Stomach smooth muscle (tissue), 2 donors: ENCODE measurements around the gene TSR3.
A peak's percentile ranks its signal among the peaks of the same experiment; 100 is the strongest.

Source experiments
- H3K27ac ChIP-seq: one replicate; pipeline ENCODE4 v1.7.0; 2013; ENCODE audit warnings: mild to moderate bottlenecking, low read length, inconsistent platforms
- H3K27me3 ChIP-seq, 2 donors: one replicate each; pipeline ENCODE4 v1.7.0; 2013; ENCODE audit warnings: low read length in 2 of 2; ENCODE audit not compliant: insufficient read depth in 2 of 2, control insufficient read depth in 1 of 2
- H3K36me3 ChIP-seq, 2 donors: one replicate each; pipeline ENCODE4 v1.7.0; 2013; ENCODE audit warnings: low read length in 2 of 2; ENCODE audit not compliant: control insufficient read depth in 2 of 2, insufficient read depth in 2 of 2
- H3K4me1 ChIP-seq: one replicate; pipeline ENCODE4 v1.7.0; 2013; ENCODE audit warnings: low read length; ENCODE audit not compliant: control insufficient read depth, insufficient read depth
- H3K4me3 ChIP-seq, 2 donors: one replicate each; pipeline ENCODE4 v1.7.0; 2013; ENCODE audit warnings: low read length in 2 of 2
- H3K9ac ChIP-seq, 2 donors: one replicate each; pipeline ENCODE4 v1.7.0; 2013; ENCODE audit warnings: low read length in 2 of 2, mild to moderate bottlenecking in 1 of 2
- H3K9me3 ChIP-seq, 2 donors: one replicate each; pipeline ENCODE4 v1.7.0; 2013; ENCODE audit warnings: low read length in 2 of 2; ENCODE audit not compliant: control insufficient read depth in 2 of 2
- donor health status: healthy.
- donor health status: Pancreatic carcinoma.

The TSR3 gene

GRCh38 chr16:1390239-1390779 is 38.6 kb upstream of the TSR3 start:
- Histone ChIP-seq H3K9ac (no peak overlapping the region), H3K4me1 (no peaks in the 10 kb centered on the region), H3K4me3 (no peak overlapping the region), H3K27me3 (no peaks in the 10 kb centered on the region), H3K36me3 (peaks cover 11 to 22% of the 10 kb centered on the region in 2 donors), H3K27ac (no peak overlapping the region), H3K9me3 (no peaks in the 10 kb centered on the region)

DNA sequence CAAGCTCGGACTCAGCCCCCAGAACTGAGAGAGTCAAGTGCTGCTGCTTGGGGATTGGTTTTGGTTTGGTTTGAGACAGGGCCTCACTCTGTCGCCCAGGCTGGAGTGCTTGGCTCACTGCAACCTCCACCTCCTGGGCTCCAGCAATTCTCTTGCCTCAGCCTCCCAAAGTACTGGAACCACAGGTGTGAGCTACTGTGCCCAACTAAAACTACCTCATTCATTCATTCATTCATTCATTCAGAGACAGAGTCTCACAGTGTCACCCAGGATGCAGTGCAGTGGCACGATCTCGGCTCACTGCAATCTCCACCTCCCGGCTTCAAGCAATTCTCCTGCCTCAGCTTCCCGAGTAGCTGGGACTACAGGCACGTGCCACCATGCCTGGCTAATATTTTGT is 38.1 kb upstream of the TSR3 start:
- H3K4me1 ChIP-seq: no peaks in the 10 kb centered on the region
- no peak overlapping the region for H3K9ac ChIP-seq
- H3K27me3 ChIP-seq: no peaks in the 10 kb centered on the region
- H3K36me3 ChIP-seq: peaks cover 11 to 22% of the 10 kb centered on the region in 2 donors
- H3K4me3 ChIP-seq: no peak overlapping the region
- no peaks in the 10 kb centered on the region for H3K9me3 ChIP-seq
- H3K27ac ChIP-seq: no peak overlapping the region

GRCh38 chr16:1387331-1387730 is 35.7 kb upstream of the TSR3 start:
- Histone ChIP-seq H3K9me3 (no peaks in the 10 kb centered on the region), H3K27me3 (no peaks in the 10 kb centered on the region), H3K4me3 (no peak overlapping the region), H3K27ac (no peak overlapping the region), H3K9ac (no peak overlapping the region), H3K36me3 (peaks cover 0 to 9% of the 10 kb centered on the region in 2 donors), H3K4me1 (no peaks in the 10 kb centered on the region)

GRCh38 chr16:1385232-1385631 is 33.6 kb upstream of the TSR3 start:
- no peak overlapping the region for H3K9ac ChIP-seq
- peaks cover 3 to 7% of the 10 kb centered on the region in 2 donors for H3K36me3 ChIP-seq
- H3K9me3 ChIP-seq: no peaks in the 10 kb centered on the region

DNA sequence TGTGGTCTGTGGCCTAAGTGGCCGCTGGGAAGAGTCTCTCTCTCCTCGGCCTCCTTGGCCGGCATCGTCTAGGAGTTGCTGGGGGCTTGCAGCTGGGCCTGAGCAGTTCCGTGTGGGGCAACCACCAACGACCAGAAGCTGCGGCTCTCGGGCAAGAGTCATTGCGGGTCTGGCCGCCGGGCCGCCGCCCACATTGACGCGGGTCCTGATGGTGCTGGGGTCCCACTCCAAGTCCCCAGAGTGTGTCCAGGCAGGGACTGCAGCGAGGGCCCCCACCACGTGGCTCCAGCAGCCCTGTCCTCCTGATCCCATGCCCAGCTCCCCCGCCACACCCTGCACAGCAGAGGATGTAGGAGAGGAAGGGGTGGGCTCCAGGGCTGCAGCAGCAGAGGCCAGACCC is 31.9 kb upstream of the TSR3 start:
- peaks cover 3 to 6% of the 10 kb centered on the region in 2 donors for H3K36me3 ChIP-seq
- H3K27ac ChIP-seq: no peak overlapping the region
- H3K9me3 ChIP-seq: no peaks in the 10 kb centered on the region
- no peak overlapping the region for H3K9ac ChIP-seq
- H3K4me3 ChIP-seq: no peak overlapping the region
- H3K27me3 ChIP-seq: no peaks in the 10 kb centered on the region
- peaks cover 8% of the 10 kb centered on the region for H3K4me1 ChIP-seq

More at GRCh38 chr16:1385232-1385631, 33.6 kb upstream of the TSR3 start:
- Histone ChIP-seq H3K27me3 (no peaks in the 10 kb centered on the region), H3K4me1 (no peaks in the 10 kb centered on the region), H3K27ac (no peak overlapping the region), H3K4me3 (no peak overlapping the region)

- peaks cover 3 to 6% of the 10 kb centered on the region in 2 donors for H3K36me3 ChIP-seq
- H3K27me3 ChIP-seq: no peaks in the 10 kb centered on the region
- H3K9me3 ChIP-seq: no peaks in the 10 kb centered on the region
- peaks cover 16% of the 10 kb centered on the region for H3K4me1 ChIP-seq
- no peak overlapping the region for H3K4me3 ChIP-seq
- H3K27ac ChIP-seq: no peak overlapping the region
- H3K9ac ChIP-seq: no peak overlapping the region
Measured at GRCh38 chr16:1381612-1382406, 30.1 kb upstream of the TSR3 start.

DNA sequence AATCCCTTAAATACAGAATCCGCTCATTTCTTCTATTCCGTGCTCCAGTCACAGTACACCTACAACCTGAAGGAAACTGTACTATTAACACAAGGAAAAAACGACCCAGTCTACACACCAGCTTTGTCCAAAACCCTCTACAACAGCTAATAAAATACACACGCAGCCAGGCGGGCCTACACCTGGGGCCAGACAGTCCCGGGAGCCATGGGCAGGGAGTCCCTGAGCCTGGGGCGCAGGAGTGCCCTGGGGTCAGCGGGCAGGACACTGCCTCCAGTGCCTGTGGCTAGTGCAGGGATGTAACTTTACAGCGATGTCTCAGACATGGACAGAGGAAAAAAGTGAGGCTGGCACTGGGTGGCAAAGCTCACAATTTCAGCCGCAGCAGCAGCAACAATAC is 28.5 kb upstream of the TSR3 start:
- Histone ChIP-seq H3K4me1 (peaks cover 16% of the 10 kb centered on the region), H3K36me3 (peaks cover 3 to 8% of the 10 kb centered on the region in 2 donors), H3K9me3 (no peaks in the 10 kb centered on the region), H3K4me3 (no peak overlapping the region), H3K27me3 (no peaks in the 10 kb centered on the region), H3K27ac (no peak overlapping the region), H3K9ac (no peak overlapping the region)

DNA sequence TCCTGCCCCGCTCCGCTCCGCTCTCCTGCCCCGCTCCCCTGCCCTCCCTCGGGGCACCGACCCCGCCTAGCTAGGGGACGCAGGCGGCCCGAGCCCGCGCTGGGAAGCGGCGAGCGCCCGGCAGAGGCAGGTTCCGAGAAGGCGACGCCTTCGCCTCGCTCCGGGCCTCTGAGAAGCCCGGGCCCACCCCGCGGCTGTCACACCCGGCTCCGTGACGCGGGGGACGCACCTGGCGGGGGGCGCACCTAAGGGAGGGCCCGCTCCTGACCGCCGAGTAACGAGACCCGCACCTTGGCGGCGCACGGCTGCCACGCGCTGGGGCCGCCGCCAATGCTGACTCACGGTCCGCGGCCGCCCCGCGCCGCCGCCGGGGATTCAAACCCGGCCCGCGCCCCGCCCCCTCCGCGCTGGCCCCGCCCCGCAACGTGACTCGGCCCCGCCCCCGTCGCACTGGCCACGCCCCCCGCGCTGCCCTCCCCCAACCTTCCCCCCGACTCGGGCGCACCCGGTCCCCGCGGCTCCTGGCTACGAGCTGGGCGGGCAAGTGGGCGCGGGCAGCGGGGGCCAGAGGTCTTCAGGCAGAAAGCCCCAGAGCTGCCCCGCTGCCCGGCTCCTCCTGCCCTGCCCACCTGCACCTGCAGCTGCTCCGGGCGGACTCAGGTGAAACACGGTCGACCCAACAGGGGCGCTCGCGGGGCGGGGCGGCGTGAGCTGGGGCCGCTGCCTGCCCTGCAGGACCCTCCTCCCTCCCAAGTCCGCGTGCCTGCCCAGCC is 27.8 kb upstream of the TSR3 start:
- Histone ChIP-seq H3K27ac (no peak overlapping the region), H3K36me3 (peaks cover 3 to 9% of the 10 kb centered on the region in 2 donors), H3K4me1 (peaks cover 16% of the 10 kb centered on the region), H3K9me3 (no peaks in the 10 kb centered on the region), H3K4me3 (peak overlapping the region; percentile 12 to 66), H3K9ac (peak overlapping the region in 1 of 2 donors; percentile 37), H3K27me3 (no peaks in the 10 kb centered on the region)

DNA sequence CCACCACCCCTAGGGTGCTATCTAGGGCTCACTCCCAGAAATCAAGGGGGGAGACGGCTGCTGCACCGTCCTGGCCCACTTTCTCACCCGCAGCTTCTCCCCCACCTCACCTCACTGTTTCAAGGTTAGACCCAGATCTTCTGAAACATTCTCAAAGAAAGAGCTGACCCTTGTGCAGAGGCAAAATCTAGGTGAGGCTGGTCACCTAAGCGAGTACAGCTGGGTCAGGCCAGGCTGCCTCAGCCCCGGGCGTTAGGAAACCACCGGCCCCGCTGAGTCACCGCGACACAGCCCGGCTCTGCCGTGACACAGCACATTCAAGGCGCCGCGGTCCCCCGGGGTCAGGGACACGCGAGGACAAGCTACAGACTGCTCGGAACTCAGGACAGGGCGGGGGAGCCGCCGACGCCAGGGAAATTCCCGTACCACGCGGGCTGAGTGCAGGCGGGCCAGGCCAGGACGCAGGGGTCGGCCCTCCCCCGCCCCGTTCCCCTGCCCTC is 27.2 kb upstream of the TSR3 start:
- H3K27ac ChIP-seq: no peak overlapping the region
- H3K9ac ChIP-seq: peak overlapping the region in 1 of 2 donors; percentile 37
- H3K27me3 ChIP-seq: no peaks in the 10 kb centered on the region
- H3K4me3 ChIP-seq: peak overlapping the region; percentile 31 to 66
- H3K36me3 ChIP-seq: peaks cover 3 to 10% of the 10 kb centered on the region in 2 donors
- peaks cover 16% of the 10 kb centered on the region for H3K4me1 ChIP-seq
- no peaks in the 10 kb centered on the region for H3K9me3 ChIP-seq

DNA sequence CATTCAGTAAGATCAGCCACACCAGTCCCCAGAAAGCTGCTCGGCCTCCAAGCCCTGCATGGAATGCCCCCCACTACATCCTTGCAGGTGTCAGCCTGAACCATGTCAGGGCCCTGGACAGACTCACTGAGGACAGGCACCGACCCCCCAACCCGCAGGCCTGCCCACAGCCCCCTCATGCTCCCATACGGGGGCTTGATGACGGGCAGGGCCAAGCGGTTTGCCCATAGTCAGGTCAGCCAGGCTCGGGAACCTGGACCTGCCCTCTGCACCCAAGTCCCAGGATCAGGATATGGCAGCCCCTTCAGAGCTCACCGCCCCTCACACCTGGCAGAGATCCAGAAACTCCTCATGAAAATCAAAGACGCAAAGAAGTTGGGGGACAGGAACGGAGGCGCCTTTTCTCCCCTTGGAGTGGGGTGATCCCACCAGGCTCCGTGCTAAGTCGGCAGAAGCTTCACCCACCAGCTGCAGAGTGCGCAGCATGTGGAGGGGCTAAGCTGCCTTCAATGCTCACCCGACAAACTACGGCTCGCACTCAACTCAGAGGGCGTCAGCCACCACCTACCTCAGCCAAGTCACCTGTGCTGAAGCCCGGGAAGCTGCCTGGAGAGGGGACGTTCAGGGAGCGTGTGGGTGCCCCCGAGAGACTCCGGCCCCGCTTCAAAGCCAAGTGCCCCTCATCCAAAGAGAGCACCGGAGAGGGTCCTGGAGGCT is 26.6 kb upstream of the TSR3 start:
- Histone ChIP-seq H3K27ac (no peak overlapping the region), H3K9ac (no peak overlapping the region), H3K27me3 (no peaks in the 10 kb centered on the region)

More for the DNA sequence above, 26.6 kb upstream of the TSR3 start:
- peaks cover 3 to 7% of the 10 kb centered on the region in 2 donors for H3K36me3 ChIP-seq
- H3K9me3 ChIP-seq: no peaks in the 10 kb centered on the region
- H3K4me3 ChIP-seq: peak overlapping the region; percentile 31 to 66
- peaks cover 16% of the 10 kb centered on the region for H3K4me1 ChIP-seq
